WTC11 (cell line): ENCODE measurements around the gene FAS.

Experiments used
- FOXJ3 ChIP-seq: sonication (generic); formaldehyde crosslinking; IDR thresholded peaks from 2 replicates; pipeline ENCODE4 v1.9.0; 2021; ENCODE audit warnings: missing genetic modification reagents, mild to moderate bottlenecking, borderline replicate concordance
- ZNF671 ChIP-seq: fragments of 250-450 bp; sonication (Bioruptor Pico); IDR thresholded peaks from 2 replicates; pipeline ENCODE4 v1.8.0; 2021; ENCODE audit warnings: mild to moderate bottlenecking
- TF ChIP-seq, protein P1 (sequence below): fragments of 200-600 bp; IDR thresholded peaks from 2 replicates; pipeline ENCODE4 v1.8.0; 2022; ENCODE audit warnings: antibody characterized with exemption
- TF ChIP-seq, protein P2 (sequence below): sonication (generic); formaldehyde crosslinking; IDR thresholded peaks from 2 replicates; pipeline ENCODE4 v1.8.1; 2022; ENCODE audit warnings: mild to moderate bottlenecking, moderate library complexity, missing genetic modification reagents
- TF ChIP-seq, protein P3 (sequence below): sonication (generic); formaldehyde crosslinking; IDR thresholded peaks from 2 replicates; pipeline ENCODE4 v1.8.1; 2023; ENCODE audit warnings: mild to moderate bottlenecking, missing genetic modification reagents

DNA sequence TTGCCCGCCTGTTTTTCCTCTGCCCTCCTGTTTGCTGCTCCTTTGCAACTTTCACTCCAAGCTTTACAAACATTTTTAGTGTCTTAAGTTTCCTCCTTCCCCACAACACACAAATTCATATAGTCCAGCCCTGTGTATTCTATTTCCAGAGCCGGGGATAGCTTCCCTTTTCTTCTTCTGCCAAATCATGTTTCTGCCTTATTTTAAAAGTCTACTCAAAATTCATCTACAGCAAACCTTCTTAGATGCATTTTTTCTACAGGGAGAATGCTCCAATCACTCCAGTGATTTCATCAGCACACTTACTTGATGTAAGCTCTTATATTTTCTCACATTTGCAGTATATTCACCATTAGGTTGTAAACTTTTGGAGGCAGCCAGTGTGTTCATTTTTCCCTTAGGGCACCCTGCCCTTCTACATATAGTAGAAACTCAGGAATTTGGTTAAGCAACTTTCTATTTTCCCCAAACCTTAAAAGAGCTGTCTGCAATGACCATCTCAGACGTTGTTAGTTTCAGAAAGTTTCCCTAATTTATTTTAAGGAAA, 25.7 kb upstream of the FAS start:
- TF ChIP-seq, protein P1, sequence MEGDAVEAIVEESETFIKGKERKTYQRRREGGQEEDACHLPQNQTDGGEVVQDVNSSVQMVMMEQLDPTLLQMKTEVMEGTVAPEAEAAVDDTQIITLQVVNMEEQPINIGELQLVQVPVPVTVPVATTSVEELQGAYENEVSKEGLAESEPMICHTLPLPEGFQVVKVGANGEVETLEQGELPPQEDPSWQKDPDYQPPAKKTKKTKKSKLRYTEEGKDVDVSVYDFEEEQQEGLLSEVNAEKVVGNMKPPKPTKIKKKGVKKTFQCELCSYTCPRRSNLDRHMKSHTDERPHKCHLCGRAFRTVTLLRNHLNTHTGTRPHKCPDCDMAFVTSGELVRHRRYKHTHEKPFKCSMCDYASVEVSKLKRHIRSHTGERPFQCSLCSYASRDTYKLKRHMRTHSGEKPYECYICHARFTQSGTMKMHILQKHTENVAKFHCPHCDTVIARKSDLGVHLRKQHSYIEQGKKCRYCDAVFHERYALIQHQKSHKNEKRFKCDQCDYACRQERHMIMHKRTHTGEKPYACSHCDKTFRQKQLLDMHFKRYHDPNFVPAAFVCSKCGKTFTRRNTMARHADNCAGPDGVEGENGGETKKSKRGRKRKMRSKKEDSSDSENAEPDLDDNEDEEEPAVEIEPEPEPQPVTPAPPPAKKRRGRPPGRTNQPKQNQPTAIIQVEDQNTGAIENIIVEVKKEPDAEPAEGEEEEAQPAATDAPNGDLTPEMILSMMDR, result no peak
- TF ChIP-seq ZNF671 (CRISPR knock-in tag) (no peak), FOXJ3 (CRISPR knock-in tag) (no peak)
- TF ChIP-seq, protein P2, sequence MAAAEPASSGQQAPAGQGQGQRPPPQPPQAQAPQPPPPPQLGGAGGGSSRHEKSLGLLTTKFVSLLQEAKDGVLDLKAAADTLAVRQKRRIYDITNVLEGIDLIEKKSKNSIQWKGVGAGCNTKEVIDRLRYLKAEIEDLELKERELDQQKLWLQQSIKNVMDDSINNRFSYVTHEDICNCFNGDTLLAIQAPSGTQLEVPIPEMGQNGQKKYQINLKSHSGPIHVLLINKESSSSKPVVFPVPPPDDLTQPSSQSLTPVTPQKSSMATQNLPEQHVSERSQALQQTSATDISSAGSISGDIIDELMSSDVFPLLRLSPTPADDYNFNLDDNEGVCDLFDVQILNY (CRISPR knock-in tag), result no peak
- TF ChIP-seq, protein P3, sequence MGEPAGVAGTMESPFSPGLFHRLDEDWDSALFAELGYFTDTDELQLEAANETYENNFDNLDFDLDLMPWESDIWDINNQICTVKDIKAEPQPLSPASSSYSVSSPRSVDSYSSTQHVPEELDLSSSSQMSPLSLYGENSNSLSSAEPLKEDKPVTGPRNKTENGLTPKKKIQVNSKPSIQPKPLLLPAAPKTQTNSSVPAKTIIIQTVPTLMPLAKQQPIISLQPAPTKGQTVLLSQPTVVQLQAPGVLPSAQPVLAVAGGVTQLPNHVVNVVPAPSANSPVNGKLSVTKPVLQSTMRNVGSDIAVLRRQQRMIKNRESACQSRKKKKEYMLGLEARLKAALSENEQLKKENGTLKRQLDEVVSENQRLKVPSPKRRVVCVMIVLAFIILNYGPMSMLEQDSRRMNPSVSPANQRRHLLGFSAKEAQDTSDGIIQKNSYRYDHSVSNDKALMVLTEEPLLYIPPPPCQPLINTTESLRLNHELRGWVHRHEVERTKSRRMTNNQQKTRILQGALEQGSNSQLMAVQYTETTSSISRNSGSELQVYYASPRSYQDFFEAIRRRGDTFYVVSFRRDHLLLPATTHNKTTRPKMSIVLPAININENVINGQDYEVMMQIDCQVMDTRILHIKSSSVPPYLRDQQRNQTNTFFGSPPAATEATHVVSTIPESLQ (CRISPR knock-in tag), result no peak
